ENCODE measurements around the gene AP2M1.

DNA sequence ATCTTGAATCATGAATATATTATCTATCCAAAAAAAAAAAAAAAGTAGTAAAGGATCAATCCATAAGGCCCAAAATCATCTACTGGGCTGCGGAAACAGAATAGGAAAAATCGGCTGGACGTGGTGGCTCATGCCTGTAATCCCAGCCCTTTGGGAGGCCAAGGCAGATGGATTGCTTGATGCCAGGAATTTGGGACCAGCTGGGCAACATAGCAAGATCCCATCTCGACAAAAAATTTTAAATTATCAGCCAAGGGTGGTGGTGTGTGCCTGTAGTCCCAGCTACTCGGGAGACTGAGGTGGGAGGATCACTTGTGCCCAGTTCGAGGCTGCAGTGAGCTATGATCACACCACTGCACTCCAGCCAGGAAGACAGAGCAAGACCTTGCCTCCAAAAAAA is 25.5 kb upstream of the AP2M1 start:
- TF ChIP-seq BHLHE40 (IDR thresholded peaks at IDR 0.05; ENCODE audit: borderline replicate concordance in 1 of 2, low read depth in 2 of 2, low read length in 1 of 2) (no peak), EGR1 (IDR thresholded peaks at IDR 0.05; ENCODE audit: borderline replicate concordance in 1 of 2, low read depth in 2 of 2, low read length in 2 of 2) (no peak), POLR2AphosphoS5 (IDR thresholded peaks at IDR 0.05; ENCODE audit: low read length) (no peak), EED (IDR thresholded peaks at IDR 0.05; ENCODE audit: low read depth) (no peak), CEBPB (IDR thresholded peaks at IDR 0.05; ENCODE audit: borderline replicate concordance in 1 of 2, low read depth in 2 of 2, low read length in 2 of 2) (no peak)
- TF ChIP-seq, protein P1, sequence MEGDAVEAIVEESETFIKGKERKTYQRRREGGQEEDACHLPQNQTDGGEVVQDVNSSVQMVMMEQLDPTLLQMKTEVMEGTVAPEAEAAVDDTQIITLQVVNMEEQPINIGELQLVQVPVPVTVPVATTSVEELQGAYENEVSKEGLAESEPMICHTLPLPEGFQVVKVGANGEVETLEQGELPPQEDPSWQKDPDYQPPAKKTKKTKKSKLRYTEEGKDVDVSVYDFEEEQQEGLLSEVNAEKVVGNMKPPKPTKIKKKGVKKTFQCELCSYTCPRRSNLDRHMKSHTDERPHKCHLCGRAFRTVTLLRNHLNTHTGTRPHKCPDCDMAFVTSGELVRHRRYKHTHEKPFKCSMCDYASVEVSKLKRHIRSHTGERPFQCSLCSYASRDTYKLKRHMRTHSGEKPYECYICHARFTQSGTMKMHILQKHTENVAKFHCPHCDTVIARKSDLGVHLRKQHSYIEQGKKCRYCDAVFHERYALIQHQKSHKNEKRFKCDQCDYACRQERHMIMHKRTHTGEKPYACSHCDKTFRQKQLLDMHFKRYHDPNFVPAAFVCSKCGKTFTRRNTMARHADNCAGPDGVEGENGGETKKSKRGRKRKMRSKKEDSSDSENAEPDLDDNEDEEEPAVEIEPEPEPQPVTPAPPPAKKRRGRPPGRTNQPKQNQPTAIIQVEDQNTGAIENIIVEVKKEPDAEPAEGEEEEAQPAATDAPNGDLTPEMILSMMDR (IDR thresholded peaks at IDR 0.05 in 2 of 3, conservative IDR thresholded peaks at IDR 0.05 in 1 of 3; ENCODE audit: control insufficient read depth in 2 of 3, extremely low read depth in 1 of 3, insufficient read depth in 1 of 3, low read depth in 3 of 3, low read length in 3 of 3): no peak
- TF ChIP-seq, protein P2, sequence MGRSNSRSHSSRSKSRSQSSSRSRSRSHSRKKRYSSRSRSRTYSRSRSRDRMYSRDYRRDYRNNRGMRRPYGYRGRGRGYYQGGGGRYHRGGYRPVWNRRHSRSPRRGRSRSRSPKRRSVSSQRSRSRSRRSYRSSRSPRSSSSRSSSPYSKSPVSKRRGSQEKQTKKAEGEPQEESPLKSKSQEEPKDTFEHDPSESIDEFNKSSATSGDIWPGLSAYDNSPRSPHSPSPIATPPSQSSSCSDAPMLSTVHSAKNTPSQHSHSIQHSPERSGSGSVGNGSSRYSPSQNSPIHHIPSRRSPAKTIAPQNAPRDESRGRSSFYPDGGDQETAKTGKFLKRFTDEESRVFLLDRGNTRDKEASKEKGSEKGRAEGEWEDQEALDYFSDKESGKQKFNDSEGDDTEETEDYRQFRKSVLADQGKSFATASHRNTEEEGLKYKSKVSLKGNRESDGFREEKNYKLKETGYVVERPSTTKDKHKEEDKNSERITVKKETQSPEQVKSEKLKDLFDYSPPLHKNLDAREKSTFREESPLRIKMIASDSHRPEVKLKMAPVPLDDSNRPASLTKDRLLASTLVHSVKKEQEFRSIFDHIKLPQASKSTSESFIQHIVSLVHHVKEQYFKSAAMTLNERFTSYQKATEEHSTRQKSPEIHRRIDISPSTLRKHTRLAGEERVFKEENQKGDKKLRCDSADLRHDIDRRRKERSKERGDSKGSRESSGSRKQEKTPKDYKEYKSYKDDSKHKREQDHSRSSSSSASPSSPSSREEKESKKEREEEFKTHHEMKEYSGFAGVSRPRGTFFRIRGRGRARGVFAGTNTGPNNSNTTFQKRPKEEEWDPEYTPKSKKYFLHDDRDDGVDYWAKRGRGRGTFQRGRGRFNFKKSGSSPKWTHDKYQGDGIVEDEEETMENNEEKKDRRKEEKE (IDR thresholded peaks at IDR 0.05): no peak

Data from GM12878 (cell line).